Common myeloid progenitor, CD34-positive (primary cell): ENCODE data around the gene DRAXIN.

Source experiments
- CTCF ChIA-PET: fragments of 350-600 bp; sonication (Branson Sonifier 250); formaldehyde crosslinking; loops from one replicate; lab custom pipeline; 2021; ENCODE audit warnings: antibody characterized with exemption; lab: Charles Lee
- POLR2A ChIA-PET: fragments of 350-600 bp; sonication (Branson Sonifier 250); formaldehyde crosslinking; loops from one replicate; lab custom pipeline; 2021; ENCODE audit warnings: antibody characterized with exemption; lab: Charles Lee
- DNase-seq, 3 donors: peaks; one replicate each; pipeline versions ENCODE4 v3.0.0 to v3.0.0-alpha.2; 2013
- H3K27ac ChIP-seq, 2 experiments: 1 replicate in 1 of 2; 2 replicates in 1 of 2; pipeline ENCODE4 v1.7.0; 2013; ENCODE audit warnings: inconsistent platforms in 2 of 2, low read length in 2 of 2, mild to moderate bottlenecking in 2 of 2, low read depth in 1 of 2, moderate library complexity in 1 of 2; ENCODE audit not compliant: severe bottlenecking in 2 of 2, insufficient read depth in 1 of 2, poor library complexity in 1 of 2
- H3K27me3 ChIP-seq, 5 experiments: replicated peaks in 2 of 5; 1 replicate in 3 of 5; 2 replicates in 2 of 5; pipeline versions ENCODE4 v1.6.1 to v1.7.0; 2013; ENCODE audit warnings: low read length in 4 of 5, mild to moderate bottlenecking in 2 of 5, moderate library complexity in 2 of 5, inconsistent platforms in 1 of 5; ENCODE audit not compliant: insufficient read depth in 5 of 5, control insufficient read depth in 4 of 5
- H3K36me3 ChIP-seq, 4 experiments: 1 replicate in 2 of 4; 2 replicates in 2 of 4; pipeline versions ENCODE4 v1.6.1 to v1.7.0; 2013; ENCODE audit warnings: low read length in 3 of 4, control low read depth in 1 of 4, mild to moderate bottlenecking in 1 of 4; ENCODE audit not compliant: control insufficient read depth in 4 of 4, insufficient read depth in 4 of 4
- H3K4me1 ChIP-seq, 4 experiments: 1 replicate in 3 of 4; 2 replicates in 1 of 4; pipeline versions ENCODE4 v1.6.1 to v1.7.1; 2013; ENCODE audit warnings: low read length in 3 of 4, mild to moderate bottlenecking in 3 of 4, control low read depth in 1 of 4, inconsistent platforms in 1 of 4, moderate library complexity in 1 of 4; ENCODE audit not compliant: control insufficient read depth in 4 of 4, insufficient read depth in 4 of 4; ENCODE audit errors: control extremely low read depth in 1 of 4
- H3K4me3 ChIP-seq, 7 experiments: 1 replicate in 4 of 7; 2 replicates in 3 of 7; pipeline versions ENCODE4 v1.5.1 to v1.7.0; 2013; ENCODE audit warnings: mild to moderate bottlenecking in 7 of 7, low read length in 6 of 7, moderate library complexity in 6 of 7, inconsistent platforms in 2 of 7, low read depth in 2 of 7, control low read depth in 1 of 7; ENCODE audit not compliant: insufficient read depth in 4 of 7, control insufficient read depth in 1 of 7; ENCODE audit errors: extremely low read depth in 1 of 7
- H3K9me3 ChIP-seq, 5 experiments: 1 replicate in 4 of 5; 2 replicates in 1 of 5; pipeline versions ENCODE4 v1.6.1 to v1.7.1; 2013; ENCODE audit warnings: low read length in 4 of 5, mild to moderate bottlenecking in 2 of 5, inconsistent platforms in 1 of 5, low read depth in 1 of 5, moderate library complexity in 1 of 5; ENCODE audit not compliant: control insufficient read depth in 4 of 5, insufficient read depth in 2 of 5; ENCODE audit errors: control extremely low read depth in 1 of 5
- WGBS: methylation state at CpG from one replicate; pipeline ENCODE4 v1.1.5; 2013; ENCODE audit not compliant: insufficient coverage; 5-methylcytosine and 5-hydroxymethylcytosine counted together

DRAXIN gene

DNA sequence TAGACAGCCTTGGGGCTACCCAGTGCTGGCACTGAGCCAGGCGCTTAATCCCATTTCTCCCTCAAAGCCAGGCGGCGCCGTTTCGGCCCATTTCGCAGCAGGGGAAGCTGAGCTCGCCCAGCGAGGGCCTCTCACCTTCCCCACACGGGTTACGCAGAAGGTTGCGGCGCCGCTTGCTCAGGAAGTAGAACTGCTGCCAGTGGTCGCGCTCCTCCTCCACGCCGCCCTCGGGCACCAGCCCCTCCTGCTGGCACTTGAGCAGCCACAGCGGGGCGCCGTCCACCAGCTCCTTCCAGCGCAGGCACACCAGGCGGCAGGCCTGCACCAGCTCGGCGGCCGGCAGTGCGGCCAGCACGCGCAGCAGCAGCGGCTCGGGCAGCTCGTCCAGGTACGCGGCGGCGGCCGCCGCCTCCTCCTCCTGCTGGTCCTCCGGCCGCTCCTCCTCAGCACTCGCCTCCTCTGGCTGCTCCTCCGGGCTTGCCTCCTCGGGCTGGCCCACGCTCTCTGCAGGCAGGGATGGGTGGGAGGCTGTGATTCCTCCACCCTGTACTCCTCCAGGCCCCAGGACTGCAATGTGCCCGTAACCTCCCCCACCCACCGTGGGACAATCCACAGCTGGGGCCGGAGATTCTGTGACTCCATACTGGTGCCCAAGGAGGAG is 41.0 kb upstream of the DRAXIN start:
- Histone ChIP-seq H3K4me3 (peak overlapping the region in 1 of 7 experiments; percentile 7), H3K27me3 (peaks cover 2 to 50% (median 12%) of the 10 kb centered on the region in 5 experiments), H3K9me3 (no peaks in the 10 kb centered on the region), H3K27ac (no peak overlapping the region), H3K36me3 (no peaks in the 10 kb centered on the region), H3K4me1 (peaks cover 0 to 24% (median 20%) of the 10 kb centered on the region in 4 experiments)
- WGBS, result 10% methylated on average over 37 of the region's 47 CpGs
- POLR2A ChIA-PET, result interaction anchor here (0.7 kb wide), 1 partner anchor 150 kb away, joined by 4 read pairs; no protein-coding TSS in a partner anchor
- CTCF ChIA-PET, result interaction anchor here (0.7 to 4.5 kb wide), 18 partner anchors 8 to 613 kb away, joined by 3 to 27 read pairs (median 4); partner anchors contain the start of gene FBXO6
- DNase-seq, result peak; percentile 78 to 85 (median 84)

- POLR2A ChIA-PET, result no interaction called here
- Histone ChIP-seq H3K4me1 (peaks cover 0 to 26% (median 25%) of the 10 kb centered on the region in 4 experiments), H3K27me3 (peaks cover 2 to 50% (median 12%) of the 10 kb centered on the region in 5 experiments), H3K9me3 (no peaks in the 10 kb centered on the region), H3K27ac (no peak overlapping the region), H3K4me3 (peak overlapping the region in 1 of 7 experiments; percentile 7), H3K36me3 (no peaks in the 10 kb centered on the region)
- WGBS, result 89% methylated on average over 2 of the region's 4 CpGs
- no peak for DNase-seq
- CTCF ChIA-PET, result interaction anchor here (0.7 to 4.5 kb wide), 12 partner anchors 8 to 613 kb away, joined by 3 to 27 read pairs (median 3); partner anchors contain the start of gene FBXO6
These were observed 40.5 kb upstream of the DRAXIN start for GRCh38 chr1:11651017-11651416.

DNA sequence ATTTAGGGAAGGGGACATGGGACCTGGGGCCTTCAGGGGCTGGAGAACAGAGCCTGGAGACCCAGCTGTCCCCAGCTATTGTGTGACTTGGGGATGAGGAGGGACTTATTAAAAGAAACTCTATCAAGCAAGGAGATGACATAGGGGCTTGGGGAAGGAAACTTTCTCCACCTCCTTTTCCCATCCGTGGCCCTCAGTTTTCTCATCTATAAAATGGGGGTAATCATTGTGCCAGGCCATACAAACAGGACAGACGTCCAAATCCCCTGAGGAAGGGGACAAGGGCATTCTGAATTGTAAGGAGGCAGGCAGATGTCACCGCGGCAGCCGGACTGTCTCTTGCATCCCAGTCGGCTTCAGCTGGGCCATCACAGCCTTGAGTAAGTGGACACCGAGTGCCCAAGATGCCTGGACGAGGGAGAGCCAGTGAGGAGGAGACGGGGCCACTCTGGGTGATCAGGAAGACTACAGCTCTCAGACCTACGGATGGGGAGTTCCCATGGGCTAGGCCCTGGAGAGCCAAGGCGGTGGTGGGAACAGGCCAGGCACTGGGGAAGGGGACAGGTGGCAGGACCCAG is 39.2 kb upstream of the DRAXIN start:
- Histone ChIP-seq H3K4me3 (no peak overlapping the region), H3K27ac (no peak overlapping the region), H3K9me3 (no peaks in the 10 kb centered on the region), H3K36me3 (peaks cover 0 to 4% (median 0%) of the 10 kb centered on the region in 4 experiments), H3K27me3 (peaks cover 2 to 50% (median 12%) of the 10 kb centered on the region in 5 experiments), H3K4me1 (peaks cover 0 to 26% (median 25%) of the 10 kb centered on the region in 4 experiments)
- no peak for DNase-seq
- CTCF ChIA-PET, result interaction anchor here (0.8 to 4.0 kb wide), 5 partner anchors 15 to 614 kb away, joined by 4 to 14 read pairs (median 5); no protein-coding TSS in a partner anchor
- 98% methylated on average over 11 of the region's 11 CpGs for WGBS
- POLR2A ChIA-PET, result no interaction called here

DNA sequence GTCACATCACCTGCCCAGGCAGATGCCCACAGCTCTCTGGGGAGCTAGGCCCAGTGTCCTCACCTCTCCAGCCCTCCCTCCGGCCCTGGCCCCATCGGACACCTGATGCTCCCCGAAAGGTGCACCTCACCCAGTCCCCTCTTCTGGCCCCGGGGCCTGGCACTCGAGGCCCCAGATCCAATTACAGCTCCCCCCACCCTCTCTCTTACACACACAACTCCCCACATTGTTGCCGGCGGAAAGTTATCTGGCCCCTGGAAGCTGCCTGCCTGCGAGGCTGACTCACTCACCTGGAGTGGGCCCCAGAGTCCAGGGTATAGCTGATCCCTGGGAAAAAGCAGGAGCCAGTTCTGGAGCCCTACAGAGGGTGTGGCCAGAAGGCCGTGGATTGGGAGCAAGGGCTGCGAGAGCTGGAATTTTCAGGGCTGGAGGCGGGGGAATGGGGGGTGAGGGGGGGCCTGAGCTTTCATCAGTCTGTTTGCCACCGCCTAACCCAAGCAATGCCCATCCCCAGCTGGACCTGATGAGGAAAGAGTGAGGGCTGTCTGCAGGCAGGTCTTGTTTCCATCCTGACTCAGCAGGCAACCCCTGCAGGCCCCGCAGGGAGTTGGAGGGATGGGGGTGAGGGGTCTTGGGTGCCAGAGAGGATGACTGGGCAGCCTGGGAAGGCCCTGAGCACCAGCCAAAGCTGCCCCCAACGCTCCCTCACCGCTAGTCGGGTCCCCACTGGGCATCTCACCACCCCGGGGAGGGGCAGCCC is 38.2 kb upstream of the DRAXIN start:
- peaks cover 2 to 44% (median 12%) of the 10 kb centered on the region in 5 experiments for H3K27me3 ChIP-seq
- H3K36me3 ChIP-seq, result peaks cover 0 to 4% (median 0%) of the 10 kb centered on the region in 4 experiments
- DNase-seq, result no peak
- no peaks in the 10 kb centered on the region for H3K9me3 ChIP-seq
- H3K4me1 ChIP-seq, result peaks cover 0 to 26% (median 25%) of the 10 kb centered on the region in 4 experiments
- H3K27ac ChIP-seq, result no peak overlapping the region
- ChIA-PET POLR2A (no interaction called here), CTCF (interaction anchor here (0.8 to 4.0 kb wide), 8 partner anchors 8 to 67 kb away, joined by 3 to 14 read pairs (median 4); partner anchors contain the start of gene MAD2L2)
- H3K4me3 ChIP-seq, result no peak overlapping the region
- 88% methylated on average over 12 of the region's 17 CpGs for WGBS

DNA sequence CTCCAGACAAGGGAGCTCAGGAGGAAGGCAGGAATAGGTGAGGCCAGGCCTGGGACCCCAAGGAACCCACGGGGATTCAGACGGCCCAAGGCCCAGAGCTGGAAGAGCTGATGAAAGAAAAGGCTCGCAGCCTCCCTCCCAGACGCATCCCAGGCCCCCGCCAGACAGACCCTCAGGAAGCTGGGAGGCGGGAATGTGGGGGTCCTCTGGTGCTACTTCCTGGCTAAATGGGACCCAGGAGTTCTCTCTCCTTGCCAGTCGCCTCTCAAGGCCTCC is 37.7 kb upstream of the DRAXIN start:
- Histone ChIP-seq H3K4me1 (peaks cover 0 to 26% (median 25%) of the 10 kb centered on the region in 4 experiments), H3K27me3 (peaks cover 2 to 40% (median 12%) of the 10 kb centered on the region in 5 experiments), H3K4me3 (peak overlapping the region in 2 of 7 experiments; percentile 62 to 75), H3K27ac (no peak overlapping the region), H3K36me3 (peaks cover 0 to 4% (median 0%) of the 10 kb centered on the region in 4 experiments), H3K9me3 (no peaks in the 10 kb centered on the region)
- 89% methylated on average over 7 of the region's 7 CpGs for WGBS
- POLR2A ChIA-PET, result no interaction called here
- DNase-seq, result no peak
- CTCF ChIA-PET, result interaction anchor here (0.8 to 4.0 kb wide), 5 partner anchors 9 to 66 kb away, joined by 3 to 14 read pairs (median 3); no protein-coding TSS in a partner anchor

DNA sequence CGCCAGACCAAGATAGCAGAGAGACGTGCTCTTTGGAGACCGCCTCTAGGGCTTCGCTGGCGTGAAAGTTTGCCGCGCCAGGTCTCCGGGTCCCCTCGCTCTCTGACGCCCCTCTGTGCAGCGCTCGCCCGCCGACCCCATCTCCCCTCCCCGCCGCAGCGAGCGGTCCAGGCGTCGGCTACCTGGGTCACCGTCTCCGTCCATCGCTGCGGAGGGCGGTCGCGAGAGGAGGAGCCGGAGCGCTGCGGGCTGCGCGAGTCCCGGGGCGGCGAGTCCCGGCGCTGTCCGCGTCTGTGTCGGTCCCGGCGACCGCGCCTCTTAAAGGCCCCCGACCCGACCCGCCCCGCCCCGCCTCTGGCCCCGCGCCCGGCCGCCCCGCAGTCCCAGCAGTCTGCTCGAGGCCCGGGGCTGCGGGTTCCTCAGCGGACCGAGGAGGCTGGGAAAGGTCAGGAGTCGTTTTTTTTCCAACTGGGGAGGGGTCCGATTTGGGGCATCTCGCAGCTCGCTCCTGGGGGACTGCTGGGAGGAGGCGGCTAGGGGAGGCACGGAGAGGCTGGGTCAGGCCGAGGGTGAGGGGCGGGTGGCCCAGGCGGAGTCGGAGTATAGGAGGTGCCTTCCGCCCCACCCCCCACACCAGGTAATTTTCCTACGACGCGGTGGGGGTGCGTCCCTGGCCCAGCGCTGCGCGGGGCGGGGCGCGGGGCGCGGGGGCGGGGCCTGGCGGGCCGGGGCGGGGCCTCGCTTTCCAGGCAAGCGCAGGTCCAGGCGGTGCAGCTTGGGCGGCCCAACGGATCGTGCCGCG is 37.2 kb upstream of the DRAXIN start, which contains the start of the genes FBXO2 and FBXO44:
FBXO2 (minus strand) TSS at position 293 of the 802 bp plus-strand sequence; CDS start at position 204, 89 bp downstream.
FBXO44 (plus strand) TSS at position 741 of the 802 bp plus-strand sequence. CDS start 959 bp downstream, outside the sequence.
- peaks cover 0 to 26% (median 25%) of the 10 kb centered on the region in 4 experiments for H3K4me1 ChIP-seq
- H3K9me3 ChIP-seq, result no peaks in the 10 kb centered on the region
- peak within 1 kb of the TSS; percentile 18 to 75 (median 60) for H3K4me3 ChIP-seq
- ChIA-PET CTCF (interaction anchor here (0.8 to 4.0 kb wide), 6 partner anchors 8 to 65 kb away, joined by 3 to 14 read pairs (median 3); no protein-coding TSS in a partner anchor), POLR2A (no interaction called here)
- H3K27ac ChIP-seq, result no peak within 1 kb of the TSS
- peak in 1 of 3 donors; percentile 36 for DNase-seq
- peaks cover 2 to 38% (median 11%) of the 10 kb centered on the region in 5 experiments for H3K27me3 ChIP-seq
- H3K36me3 ChIP-seq, result peaks cover 0 to 4% (median 0%) of the 10 kb centered on the region in 4 experiments
- WGBS, result 11% methylated on average over 60 of the region's 94 CpGs
